HepG2 (cell line): ENCODE results near the gene MPI. TPM values are rescaled to one million over a fixed set of nuclear protein-coding genes. Genes with fewer than 3 reads are reported as not detected.

Source experiments
- ATAC-seq: fragments of 200-7000 bp; cut with Tn5 transposase; 3 replicates; pipeline ENCODE4 v1.9.1; 2020; ENCODE audit warnings: mild to moderate bottlenecking, moderate library complexity
- BruUV-seq: library from RNA; stranded (reverse); fragments of 400-500 nt; replicated peaks from 2 replicates; lab custom pipeline; 2021; lab: Mats Ljungman, UMichigan
- CTCF ChIA-PET: fragments of 300-600 bp; formaldehyde crosslinking; extraction: SDS; loops from one replicate; lab custom pipeline; 2021; ENCODE audit warnings: low total read pairs, inconsistent platforms, low intra/inter-chr PET ratio; lab: Yijun Ruan, JAX
- POLR2A ChIA-PET: fragments of 350-600 bp; sonication (Branson Sonifier 250); formaldehyde crosslinking; loops from one replicate; lab custom pipeline; 2020; ENCODE audit warnings: antibody characterized with exemption, inconsistent platforms; lab: Yijun Ruan, JAX
- DNase-seq: peaks from one replicate; pipeline ENCODE4 v3.0.0-alpha.2; 2015; ENCODE audit warnings: low spot score
- FAIRE-seq: peaks from 3 replicates; lab custom pipeline; 2011; peaks lifted over from hg19 to GRCh38; lab: Jason Lieb, UNC
- H2AFZ ChIP-seq: one replicate; pipeline ENCODE4 v1.6.1; 2011; ENCODE audit warnings: low read length, inconsistent platforms
- H3K27ac ChIP-seq: fragments of 300-600 bp; 3 replicates; pipeline ENCODE4 v1.8.0; 2011; ENCODE audit warnings: mixed run types, mild to moderate bottlenecking, mixed read lengths, low read length, inconsistent platforms; ENCODE audit not compliant: insufficient read depth; ENCODE audit errors: extremely low read length
- H3K27me3 ChIP-seq, 2 experiments: fragments of 200-600 bp in 1 of 2; 2 replicates in 1 of 2; 3 replicates in 1 of 2; pipeline versions ENCODE4 v1.6.0 to v1.8.0; 2011; ENCODE audit warnings: low read length in 2 of 2, mild to moderate bottlenecking in 2 of 2, moderate library complexity in 2 of 2, inconsistent platforms in 1 of 2; ENCODE audit not compliant: insufficient read depth in 2 of 2, control insufficient read depth in 1 of 2
- H3K36me3 ChIP-seq, 2 experiments: fragments of 200-600 bp in 1 of 2; replicated peaks in 1 of 2; 2 replicates in 1 of 2; 3 replicates in 1 of 2; pipeline versions ENCODE4 v1.5.1 to v1.8.0; 2011; ENCODE audit warnings: low read length in 2 of 2, inconsistent platforms in 1 of 2; ENCODE audit not compliant: insufficient read depth in 2 of 2, control insufficient read depth in 1 of 2
- H3K4me1 ChIP-seq: 2 replicates; pipeline ENCODE4 v1.5.1; 2012; ENCODE audit warnings: low read length, inconsistent platforms; ENCODE audit not compliant: insufficient read depth
- H3K4me2 ChIP-seq: 2 replicates; pipeline ENCODE4 v1.6.0; 2011; ENCODE audit warnings: low read depth, low read length, inconsistent platforms
- H3K4me3 ChIP-seq, 3 experiments: fragments of 200-600 bp in 1 of 3; sonication (generic), shearing (Covaris generic) in 1 of 3; replicated peaks in 1 of 3; 2 replicates each; pipeline ENCODE4 v1.5.1; 2011 to 2016; ENCODE audit warnings: low read length in 3 of 3, inconsistent platforms in 2 of 3, low read depth in 2 of 3, mild to moderate bottlenecking in 2 of 3, control low read depth in 1 of 3, mixed read lengths in 1 of 3; ENCODE audit not compliant: insufficient read depth in 1 of 3
- H3K79me2 ChIP-seq: one replicate; pipeline ENCODE4 v1.6.1; 2011; ENCODE audit warnings: low read length, inconsistent platforms; ENCODE audit not compliant: insufficient read depth
- H3K9ac ChIP-seq: 2 replicates; pipeline ENCODE4 v1.6.0; 2011; ENCODE audit warnings: mild to moderate bottlenecking, low read depth, low read length, inconsistent platforms; ENCODE audit not compliant: insufficient read depth
- H3K9me3 ChIP-seq: 2 replicates; pipeline ENCODE4 v1.5.1; 2012; ENCODE audit warnings: mild to moderate bottlenecking, low read length
- H4K20me1 ChIP-seq: 2 replicates; pipeline ENCODE4 v1.6.0; 2011; ENCODE audit warnings: inconsistent platforms, mild to moderate bottlenecking, low read length, moderate library complexity; ENCODE audit not compliant: insufficient read depth
- GABPA ChIP-seq, 2 experiments: IDR thresholded peaks; 2 replicates each; pipeline ENCODE4 v1.6.1; 2011 to 2016; ENCODE audit warnings: low read depth in 2 of 2, low read length in 1 of 2, missing biosample characterization in 1 of 2, missing genetic modification characterization in 1 of 2
- MAFG ChIP-seq: sonication (generic); formaldehyde crosslinking; IDR thresholded peaks from 2 replicates; pipeline ENCODE4 v1.5.1; 2020; ENCODE audit warnings: mild to moderate bottlenecking, missing genetic modification reagents
- MYC ChIP-seq: sonication (generic); formaldehyde crosslinking; IDR thresholded peaks from 2 replicates; pipeline ENCODE4 v1.9.0; 2021; ENCODE audit warnings: missing genetic modification reagents, borderline replicate concordance
- PPARG ChIP-seq: conservative IDR thresholded peaks from 2 replicates; pipeline ENCODE4 v1.6.1; 2016; ENCODE audit warnings: missing biosample characterization, missing genetic modification reagents
- SP5 ChIP-seq: IDR thresholded peaks from 2 replicates; pipeline ENCODE4 v1.6.1; 2016; ENCODE audit warnings: low read depth, borderline replicate concordance
- TOE1 ChIP-seq: sonication (generic); formaldehyde crosslinking; IDR thresholded peaks from 2 replicates; pipeline ENCODE4 v1.4.0; 2020; ENCODE audit warnings: mild to moderate bottlenecking, missing genetic modification reagents
- ZFP37 ChIP-seq: sonication (generic); formaldehyde crosslinking; IDR thresholded peaks from 2 replicates; pipeline ENCODE4 v1.4.0; 2020; ENCODE audit warnings: missing genetic modification reagents, borderline replicate concordance
- ZNF713 ChIP-seq: sonication (generic); formaldehyde crosslinking; IDR thresholded peaks from 2 replicates; pipeline ENCODE4 v1.4.0; 2020; ENCODE audit warnings: mild to moderate bottlenecking, missing genetic modification reagents
- ZNF841 ChIP-seq: sonication (generic); formaldehyde crosslinking; IDR thresholded peaks from 2 replicates; pipeline ENCODE4 v1.8.1; 2023; ENCODE audit warnings: missing genetic modification reagents, borderline replicate concordance
- WGBS: methylation state at CpG from one replicate; pipeline ENCODE4 v1.1.6; 2017; ENCODE audit warnings: low lambda C conversion rate; 5-methylcytosine and 5-hydroxymethylcytosine counted together
- in situ Hi-C: cut with HindIII; loops from 2 replicates; pipeline ENCODE4 v1.10.0; 2017; ENCODE audit warnings: low pct_unique_long_range_greater_than_20kb; ENCODE audit not compliant: extremely low pct_ligation_motif_present
- intact Hi-C: fragments of 100-400 bp; cut with micrococcal nuclease; formaldehyde crosslinking; loops from one replicate; pipeline ENCODE4 v1.10.0; 2022; ENCODE audit not compliant: unreplicated experiment
- polyA plus RNA-seq, 8 experiments: library from polyadenylated mRNA; depleted of rRNA in 3 of 8; stranded (reverse) in 7 of 8; unstranded in 1 of 8; fragments of >200 nt; fragmentation: Illumina TruSeq in 4 of 8; extraction: Trizol in 4 of 8; gene quantifications; 2 replicates each; pipeline versions ENCODE4 v1.2.1 to v1.2.3, GENCODE V29; 2011 to 2016; ENCODE audit warnings: low read depth in 4 of 8, missing spikeins in 1 of 8, mixed read lengths in 1 of 8; ENCODE audit not compliant: insufficient read depth in 1 of 8
- total RNA-seq, 5 experiments: library from RNA; depleted of rRNA; stranded (reverse); fragments of >200 nt; fragmentation: Illumina TruSeq; extraction: Trizol; gene quantifications; 2 replicates each; pipeline ENCODE4 v1.2.3, GENCODE V29; 2016; ENCODE audit warnings: low read depth in 1 of 5
- TF ChIP-seq, protein P1 (sequence below): sonication (generic); formaldehyde crosslinking; IDR thresholded peaks from 2 replicates; pipeline ENCODE4 v1.4.0; 2020; ENCODE audit warnings: missing genetic modification reagents
- TF ChIP-seq, protein P2 (sequence below): sonication (generic); formaldehyde crosslinking; IDR thresholded peaks from 2 replicates; pipeline ENCODE4 v1.4.0; 2020; ENCODE audit warnings: missing genetic modification reagents, borderline replicate concordance

Gene MPI
- total and polyA plus RNA-seq, 2 of the 13 experiments (the other 11 are each of a cell fraction or from before 2014, with no cell fraction given): 36.9 to 63.5 TPM

DNA sequence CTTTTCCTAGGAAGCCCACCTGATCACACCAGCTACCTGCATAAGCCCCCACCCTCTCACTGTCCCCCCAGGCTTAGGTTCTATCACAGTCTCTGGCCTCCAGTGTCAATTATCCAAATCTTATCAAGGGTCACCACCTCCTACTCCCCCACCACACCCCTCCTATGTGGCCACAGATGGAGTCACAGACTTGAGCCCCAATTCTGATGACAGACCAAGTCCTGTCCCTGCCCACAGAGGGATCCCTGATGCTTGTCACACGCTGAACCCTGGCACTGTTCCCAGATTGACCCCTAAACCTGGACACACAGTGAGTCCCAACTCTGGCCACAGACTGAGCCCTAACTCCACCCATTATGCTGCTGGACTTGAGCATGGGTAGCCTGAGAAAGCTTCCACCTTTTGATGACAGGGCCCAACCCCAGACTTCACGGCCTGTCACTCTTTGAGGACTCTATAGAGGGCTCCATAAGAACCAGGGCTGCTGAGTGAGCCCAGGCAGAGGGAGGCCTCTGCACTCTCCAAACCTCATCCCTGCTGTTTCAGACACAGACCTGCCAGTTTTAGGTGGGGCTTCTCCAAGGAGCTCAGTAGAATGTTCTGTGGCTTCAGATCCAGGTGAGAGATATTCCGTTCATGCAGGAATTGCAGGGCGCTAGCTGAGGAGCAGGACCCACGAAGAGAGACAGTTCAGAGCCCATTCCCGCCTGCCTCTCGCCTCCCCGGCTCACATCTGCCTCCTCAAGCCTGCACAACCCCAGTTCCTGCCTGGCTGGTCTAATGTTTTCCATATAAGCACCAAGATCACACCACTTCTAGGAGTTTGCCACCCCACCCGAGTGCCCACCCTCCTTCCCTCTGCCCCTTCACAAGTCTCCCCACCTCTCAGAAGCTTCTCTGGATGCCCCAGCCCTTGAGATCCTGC, 48.7 kb upstream of the MPI start:
- H3K27ac ChIP-seq: no peak overlapping the region
- FAIRE-seq (no peak), DNase-seq (no peak), ATAC-seq (no peak)
- H3K4me2 ChIP-seq: no peak overlapping the region
- BruUV-seq: no TSS peak
- in situ Hi-C loops (no loop called here), intact Hi-C loops (no loop called here)
- CTCF ChIA-PET: no interaction called here
- no peaks in the 10 kb centered on the region for H3K9me3 ChIP-seq
- POLR2A ChIA-PET: no interaction called here
- no peaks in the 10 kb centered on the region for H3K79me2 ChIP-seq
- no peaks in the 10 kb centered on the region for H4K20me1 ChIP-seq
- H2AFZ ChIP-seq: no peak overlapping the region
- H3K36me3 ChIP-seq: peaks cover 6 to 17% of the 10 kb centered on the region in 2 experiments; a peak in 4 of 5 replicates
- no peak overlapping the region for H3K4me3 ChIP-seq
- 81% methylated on average over 8 of the region's 9 CpGs for WGBS
- H3K27me3 ChIP-seq: no peaks in the 10 kb centered on the region
- H3K9ac ChIP-seq: no peak overlapping the region
- no peak for TF ChIP-seq GABPA (IDR thresholded peaks at IDR 0.05; ENCODE audit: low read depth, low read length)
- no peak for TF ChIP-seq GABPA (CRISPR knock-in tag; IDR thresholded peaks at IDR 0.05; ENCODE audit: low read depth)
- TF ChIP-seq MYC (CRISPR knock-in tag): no peak
- TF ChIP-seq SP5: no peak
- no peak for TF ChIP-seq ZNF841 (CRISPR knock-in tag)
- no peak for TF ChIP-seq MAFG (CRISPR knock-in tag)
- no peak for TF ChIP-seq ZNF713 (CRISPR knock-in tag)
- TF ChIP-seq, protein P1, sequence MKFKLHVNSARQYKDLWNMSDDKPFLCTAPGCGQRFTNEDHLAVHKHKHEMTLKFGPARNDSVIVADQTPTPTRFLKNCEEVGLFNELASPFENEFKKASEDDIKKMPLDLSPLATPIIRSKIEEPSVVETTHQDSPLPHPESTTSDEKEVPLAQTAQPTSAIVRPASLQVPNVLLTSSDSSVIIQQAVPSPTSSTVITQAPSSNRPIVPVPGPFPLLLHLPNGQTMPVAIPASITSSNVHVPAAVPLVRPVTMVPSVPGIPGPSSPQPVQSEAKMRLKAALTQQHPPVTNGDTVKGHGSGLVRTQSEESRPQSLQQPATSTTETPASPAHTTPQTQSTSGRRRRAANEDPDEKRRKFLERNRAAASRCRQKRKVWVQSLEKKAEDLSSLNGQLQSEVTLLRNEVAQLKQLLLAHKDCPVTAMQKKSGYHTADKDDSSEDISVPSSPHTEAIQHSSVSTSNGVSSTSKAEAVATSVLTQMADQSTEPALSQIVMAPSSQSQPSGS: no peak
- TF ChIP-seq PPARG (CRISPR knock-in tag): no peak
- TF ChIP-seq ZFP37 (CRISPR knock-in tag): no peak
- no peak for TF ChIP-seq TOE1 (CRISPR knock-in tag)
- TF ChIP-seq, protein P2, sequence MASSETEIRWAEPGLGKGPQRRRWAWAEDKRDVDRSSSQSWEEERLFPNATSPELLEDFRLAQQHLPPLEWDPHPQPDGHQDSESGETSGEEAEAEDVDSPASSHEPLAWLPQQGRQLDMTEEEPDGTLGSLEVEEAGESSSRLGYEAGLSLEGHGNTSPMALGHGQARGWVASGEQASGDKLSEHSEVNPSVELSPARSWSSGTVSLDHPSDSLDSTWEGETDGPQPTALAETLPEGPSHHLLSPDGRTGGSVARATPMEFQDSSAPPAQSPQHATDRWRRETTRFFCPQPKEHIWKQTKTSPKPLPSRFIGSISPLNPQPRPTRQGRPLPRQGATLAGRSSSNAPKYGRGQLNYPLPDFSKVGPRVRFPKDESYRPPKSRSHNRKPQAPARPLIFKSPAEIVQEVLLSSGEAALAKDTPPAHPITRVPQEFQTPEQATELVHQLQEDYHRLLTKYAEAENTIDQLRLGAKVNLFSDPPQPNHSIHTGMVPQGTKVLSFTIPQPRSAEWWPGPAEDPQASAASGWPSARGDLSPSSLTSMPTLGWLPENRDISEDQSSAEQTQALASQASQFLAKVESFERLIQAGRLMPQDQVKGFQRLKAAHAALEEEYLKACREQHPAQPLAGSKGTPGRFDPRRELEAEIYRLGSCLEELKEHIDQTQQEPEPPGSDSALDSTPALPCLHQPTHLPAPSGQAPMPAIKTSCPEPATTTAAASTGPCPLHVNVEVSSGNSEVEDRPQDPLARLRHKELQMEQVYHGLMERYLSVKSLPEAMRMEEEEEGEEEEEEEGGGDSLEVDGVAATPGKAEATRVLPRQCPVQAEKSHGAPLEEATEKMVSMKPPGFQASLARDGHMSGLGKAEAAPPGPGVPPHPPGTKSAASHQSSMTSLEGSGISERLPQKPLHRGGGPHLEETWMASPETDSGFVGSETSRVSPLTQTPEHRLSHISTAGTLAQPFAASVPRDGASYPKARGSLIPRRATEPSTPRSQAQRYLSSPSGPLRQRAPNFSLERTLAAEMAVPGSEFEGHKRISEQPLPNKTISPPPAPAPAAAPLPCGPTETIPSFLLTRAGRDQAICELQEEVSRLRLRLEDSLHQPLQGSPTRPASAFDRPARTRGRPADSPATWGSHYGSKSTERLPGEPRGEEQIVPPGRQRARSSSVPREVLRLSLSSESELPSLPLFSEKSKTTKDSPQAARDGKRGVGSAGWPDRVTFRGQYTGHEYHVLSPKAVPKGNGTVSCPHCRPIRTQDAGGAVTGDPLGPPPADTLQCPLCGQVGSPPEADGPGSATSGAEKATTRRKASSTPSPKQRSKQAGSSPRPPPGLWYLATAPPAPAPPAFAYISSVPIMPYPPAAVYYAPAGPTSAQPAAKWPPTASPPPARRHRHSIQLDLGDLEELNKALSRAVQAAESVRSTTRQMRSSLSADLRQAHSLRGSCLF (CRISPR knock-in tag): no peak
- H3K4me1 ChIP-seq: peaks cover 22% of the 10 kb centered on the region
